A549 (cell line): ENCODE data around the gene HS6ST2.

ENCODE experiments used
- RAD21 ChIP-seq, 2 experiments: fragments of >200 bp in 1 of 2; sonication (Bioruptor Twin) in 1 of 2; formaldehyde crosslinking in 1 of 2; IDR thresholded peaks in 1 of 2; conservative IDR thresholded peaks in 1 of 2; 2 replicates in 1 of 2; 3 replicates in 1 of 2; pipeline ENCODE4 v1.6.1; 2012 to 2018; ENCODE audit warnings: inconsistent platforms in 1 of 2
- TF ChIP-seq, protein P1 (sequence below): fragments of >200 bp; sonication (Bioruptor Twin); formaldehyde crosslinking; IDR thresholded peaks from 3 replicates; pipeline ENCODE4 v1.5.1; 2016
- TF ChIP-seq, protein P2 (sequence below): fragments of 250-450 bp; sonication (Bioruptor Pico); IDR thresholded peaks from 2 replicates; pipeline ENCODE4 v1.5.0; 2020; ENCODE audit warnings: low read depth, mild to moderate bottlenecking, moderate library complexity

DNA sequence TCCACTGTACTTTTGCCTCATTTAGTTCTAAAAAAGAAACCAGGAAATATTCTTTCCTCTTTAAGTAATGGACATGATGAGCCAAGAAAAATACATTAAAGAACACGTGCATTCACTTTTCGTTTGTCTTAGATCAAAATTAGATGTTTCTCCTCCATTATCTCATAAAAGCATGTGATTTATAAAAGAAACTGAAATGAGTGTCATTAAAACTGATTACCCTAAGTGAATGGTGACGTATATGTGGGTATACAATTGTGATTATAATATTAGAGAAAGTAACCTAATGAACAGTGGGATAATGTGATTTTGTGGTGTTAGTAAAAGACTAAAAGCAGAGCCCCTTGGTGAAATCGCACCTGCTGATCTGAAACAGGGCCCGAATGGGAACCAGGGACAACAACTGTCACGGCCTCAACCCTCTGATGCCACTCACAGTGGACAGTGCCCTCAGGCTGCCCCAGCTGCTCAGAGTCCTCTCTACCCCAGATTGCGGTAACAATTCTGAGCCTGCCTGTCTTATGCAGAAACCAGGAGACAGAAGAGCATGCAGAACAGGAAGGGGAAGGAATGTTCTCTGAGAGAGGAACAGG is 25.7 kb upstream of the HS6ST2 start:
- TF ChIP-seq, protein P1, sequence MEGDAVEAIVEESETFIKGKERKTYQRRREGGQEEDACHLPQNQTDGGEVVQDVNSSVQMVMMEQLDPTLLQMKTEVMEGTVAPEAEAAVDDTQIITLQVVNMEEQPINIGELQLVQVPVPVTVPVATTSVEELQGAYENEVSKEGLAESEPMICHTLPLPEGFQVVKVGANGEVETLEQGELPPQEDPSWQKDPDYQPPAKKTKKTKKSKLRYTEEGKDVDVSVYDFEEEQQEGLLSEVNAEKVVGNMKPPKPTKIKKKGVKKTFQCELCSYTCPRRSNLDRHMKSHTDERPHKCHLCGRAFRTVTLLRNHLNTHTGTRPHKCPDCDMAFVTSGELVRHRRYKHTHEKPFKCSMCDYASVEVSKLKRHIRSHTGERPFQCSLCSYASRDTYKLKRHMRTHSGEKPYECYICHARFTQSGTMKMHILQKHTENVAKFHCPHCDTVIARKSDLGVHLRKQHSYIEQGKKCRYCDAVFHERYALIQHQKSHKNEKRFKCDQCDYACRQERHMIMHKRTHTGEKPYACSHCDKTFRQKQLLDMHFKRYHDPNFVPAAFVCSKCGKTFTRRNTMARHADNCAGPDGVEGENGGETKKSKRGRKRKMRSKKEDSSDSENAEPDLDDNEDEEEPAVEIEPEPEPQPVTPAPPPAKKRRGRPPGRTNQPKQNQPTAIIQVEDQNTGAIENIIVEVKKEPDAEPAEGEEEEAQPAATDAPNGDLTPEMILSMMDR = no peak
- TF ChIP-seq, protein P2, sequence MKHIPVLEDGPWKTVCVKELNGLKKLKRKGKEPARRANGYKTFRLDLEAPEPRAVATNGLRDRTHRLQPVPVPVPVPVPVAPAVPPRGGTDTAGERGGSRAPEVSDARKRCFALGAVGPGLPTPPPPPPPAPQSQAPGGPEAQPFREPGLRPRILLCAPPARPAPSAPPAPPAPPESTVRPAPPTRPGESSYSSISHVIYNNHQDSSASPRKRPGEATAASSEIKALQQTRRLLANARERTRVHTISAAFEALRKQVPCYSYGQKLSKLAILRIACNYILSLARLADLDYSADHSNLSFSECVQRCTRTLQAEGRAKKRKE (CRISPR knock-in tag) = no peak
- TF ChIP-seq RAD21 (conservative IDR thresholded peaks at IDR 0.05 in 1 of 2, IDR thresholded peaks at IDR 0.05 in 1 of 2) = no peak
